WERI-Rb-1 (cell line): Measurements from ENCODE around the gene MUC4.

Source experiments
- DNase-seq: peaks from one replicate; pipeline ENCODE4 v3.0.0-alpha.2; 2020
- H3K27ac ChIP-seq: fragments of 250-450 bp; sonication (Bioruptor Pico); 2 replicates; pipeline ENCODE4 v1.5.1; 2020; ENCODE audit warnings: mild to moderate bottlenecking, moderate library complexity
- H3K27me3 ChIP-seq: fragments of 250-450 bp; sonication (Bioruptor Pico); 2 replicates; pipeline ENCODE4 v1.5.1; 2021; ENCODE audit warnings: mild to moderate bottlenecking, low read depth, moderate library complexity; ENCODE audit not compliant: insufficient read depth, severe bottlenecking
- H3K36me3 ChIP-seq: fragments of 250-450 bp; sonication (Bioruptor Pico); 2 replicates; pipeline ENCODE4 v1.5.1; 2020; ENCODE audit warnings: mild to moderate bottlenecking, moderate library complexity
- H3K4me3 ChIP-seq: 2 replicates; pipeline ENCODE4 v1.5.1; 2011; ENCODE audit warnings: low read depth, mild to moderate bottlenecking, control low read depth, low read length
- H3K9me3 ChIP-seq: fragments of 250-450 bp; sonication (Bioruptor Pico); 2 replicates; pipeline ENCODE4 v1.5.1; 2021; ENCODE audit warnings: mild to moderate bottlenecking, moderate library complexity; ENCODE audit not compliant: severe bottlenecking
- CTCF ChIP-seq: IDR thresholded peaks from 2 replicates; pipeline ENCODE4 v1.5.1; 2011; ENCODE audit warnings: low read depth, mild to moderate bottlenecking, control low read depth, inconsistent platforms, low read length

MUC4 gene

GRCh38 chr3:195811756-195812155 is at the start of gene MUC4:
TSS of gene MUC4 (minus strand) at chr3:195811929. CDS start at chr3:195811817, 112 bp downstream.
- no peaks in the 10 kb centered on the region for H3K27me3 ChIP-seq
- H3K27ac ChIP-seq = no peak within 1 kb of the TSS
- no peaks in the 10 kb centered on the region for H3K36me3 ChIP-seq
- TF ChIP-seq CTCF = no peak
- H3K9me3 ChIP-seq = no peaks in the 10 kb centered on the region
- DNase-seq = no peak
- H3K4me3 ChIP-seq = no peak within 1 kb of the TSS

- Histone ChIP-seq H3K4me3 (no peak overlapping the region), H3K36me3 (no peaks in the 10 kb centered on the region), H3K27ac (no peak overlapping the region), H3K27me3 (no peaks in the 10 kb centered on the region), H3K9me3 (no peaks in the 10 kb centered on the region)
- TF ChIP-seq CTCF = no peak
- DNase-seq = no peak
Observed at GRCh38 chr3:195860456-195860855, 48.7 kb upstream of the MUC4 start.

- Histone ChIP-seq H3K36me3 (no peaks in the 10 kb centered on the region), H3K27ac (no peak overlapping the region), H3K27me3 (no peaks in the 10 kb centered on the region), H3K9me3 (no peaks in the 10 kb centered on the region), H3K4me3 (no peak overlapping the region)
- TF ChIP-seq CTCF = no peak
- DNase-seq = no peak
Observed at GRCh38 chr3:195859846-195860411, 48.2 kb upstream of the MUC4 start.

- no peaks in the 10 kb centered on the region for H3K9me3 ChIP-seq
- no peak overlapping the region for H3K4me3 ChIP-seq
- TF ChIP-seq CTCF = peak; percentile 68
- no peaks in the 10 kb centered on the region for H3K36me3 ChIP-seq
- no peaks in the 10 kb centered on the region for H3K27me3 ChIP-seq
- peak; percentile 53 for DNase-seq
- no peak overlapping the region for H3K27ac ChIP-seq
Observed at GRCh38 chr3:195859061-195859845, 47.5 kb upstream of the MUC4 start.

GRCh38 chr3:195856410-195857084 is 44.8 kb upstream of the MUC4 start:
- DNase-seq = no peak

More at GRCh38 chr3:195856410-195857084, 44.8 kb upstream of the MUC4 start:
- no peak overlapping the region for H3K27ac ChIP-seq
- TF ChIP-seq CTCF = no peak
- no peaks in the 10 kb centered on the region for H3K36me3 ChIP-seq
- H3K9me3 ChIP-seq = no peaks in the 10 kb centered on the region
- no peaks in the 10 kb centered on the region for H3K27me3 ChIP-seq
- no peak overlapping the region for H3K4me3 ChIP-seq
